ENCODE data around the gene GNAZ. TPM values are rescaled to one million over a fixed set of nuclear protein-coding genes. Genes with fewer than 3 reads are reported as not detected.

Gene GNAZ
- total and polyA plus RNA-seq, 8 donors = 4.3 to 18.8 (median 9.4) TPM

DNA sequence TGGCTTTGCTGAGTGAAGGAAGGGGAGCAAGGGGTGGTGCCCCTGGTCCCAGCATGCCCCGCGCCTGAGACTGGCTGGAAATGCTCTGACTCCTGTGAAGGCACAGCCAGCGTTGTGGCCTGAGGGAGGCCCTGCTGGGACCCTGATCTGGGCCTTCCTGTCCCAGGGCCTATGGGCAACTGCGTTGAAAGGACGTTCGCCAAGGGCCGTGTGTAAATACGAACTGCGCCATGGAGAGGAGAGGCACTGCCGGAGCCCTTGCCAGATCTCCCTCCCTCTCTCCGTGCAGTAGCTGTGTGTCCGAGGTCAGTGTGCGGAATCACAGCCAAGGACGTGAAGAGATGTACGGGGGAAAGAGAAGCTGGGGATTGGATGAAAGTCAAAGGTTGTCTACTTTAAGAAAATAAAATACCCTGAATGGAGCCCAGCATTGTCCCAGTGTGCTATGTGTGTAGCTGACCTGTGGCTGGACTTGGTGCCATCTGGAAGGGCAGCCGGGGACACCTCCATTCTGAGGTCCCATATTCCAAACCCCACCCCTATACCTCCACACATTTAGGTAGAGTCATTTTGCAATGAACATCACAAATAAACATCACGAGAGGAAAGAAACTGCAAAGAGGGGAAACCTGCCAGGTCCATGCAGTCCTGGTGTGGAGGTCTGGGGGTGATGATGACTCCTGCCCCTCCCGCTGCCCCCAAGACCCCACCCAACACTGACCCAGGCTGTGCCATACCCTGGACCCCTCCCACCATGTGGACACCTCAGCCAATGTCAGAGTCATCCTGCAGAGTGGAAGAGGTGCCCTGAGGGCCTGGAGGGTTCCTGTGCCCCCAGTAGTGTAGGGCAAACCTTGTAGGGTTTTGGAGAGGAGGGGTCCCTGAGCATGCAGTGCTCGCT, 54.5 kb downstream of the GNAZ start:
- no peaks in the 10 kb centered on the region for H3K27me3 ChIP-seq
- H3K9me3 ChIP-seq = no peaks in the 10 kb centered on the region
- TF ChIP-seq POLR2AphosphoS5 (IDR thresholded peaks at IDR 0.05) (no peak), POLR2A (IDR thresholded peaks at IDR 0.05) (no peak)
- H3K27ac ChIP-seq = peak overlapping the region in 3 of 5 donors; percentile 6 to 47 (median 16)
- peaks cover 0 to 11% (median 3%) of the 10 kb centered on the region in 4 donors for H3K36me3 ChIP-seq
- WGBS, 5 donors = 37 to 56% (median 39%) methylated on average over 19 of the region's 19 CpGs
- no peak overlapping the region for H3K4me3 ChIP-seq
- H3K4me1 ChIP-seq = peaks cover 4 to 20% (median 14%) of the 10 kb centered on the region in 4 donors
- DNase-seq = peak in 1 of 2 donors; percentile 62
- intact Hi-C loops (cut with DNase I; ENCODE audit: low total_unique reads) = loop anchor here (5.0 kb wide), 1 partner anchor 168 kb away; no protein-coding TSS in a partner anchor

GRCh38 chr22:23125512-23126103, 55.3 kb downstream of the GNAZ start:
- TF ChIP-seq EP300 (IDR thresholded peaks at IDR 0.05) (no peak), POLR2A (IDR thresholded peaks at IDR 0.05) (no peak), POLR2AphosphoS5 (IDR thresholded peaks at IDR 0.05) (no peak)
- TF ChIP-seq, protein P1, sequence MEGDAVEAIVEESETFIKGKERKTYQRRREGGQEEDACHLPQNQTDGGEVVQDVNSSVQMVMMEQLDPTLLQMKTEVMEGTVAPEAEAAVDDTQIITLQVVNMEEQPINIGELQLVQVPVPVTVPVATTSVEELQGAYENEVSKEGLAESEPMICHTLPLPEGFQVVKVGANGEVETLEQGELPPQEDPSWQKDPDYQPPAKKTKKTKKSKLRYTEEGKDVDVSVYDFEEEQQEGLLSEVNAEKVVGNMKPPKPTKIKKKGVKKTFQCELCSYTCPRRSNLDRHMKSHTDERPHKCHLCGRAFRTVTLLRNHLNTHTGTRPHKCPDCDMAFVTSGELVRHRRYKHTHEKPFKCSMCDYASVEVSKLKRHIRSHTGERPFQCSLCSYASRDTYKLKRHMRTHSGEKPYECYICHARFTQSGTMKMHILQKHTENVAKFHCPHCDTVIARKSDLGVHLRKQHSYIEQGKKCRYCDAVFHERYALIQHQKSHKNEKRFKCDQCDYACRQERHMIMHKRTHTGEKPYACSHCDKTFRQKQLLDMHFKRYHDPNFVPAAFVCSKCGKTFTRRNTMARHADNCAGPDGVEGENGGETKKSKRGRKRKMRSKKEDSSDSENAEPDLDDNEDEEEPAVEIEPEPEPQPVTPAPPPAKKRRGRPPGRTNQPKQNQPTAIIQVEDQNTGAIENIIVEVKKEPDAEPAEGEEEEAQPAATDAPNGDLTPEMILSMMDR (IDR thresholded peaks at IDR 0.05) = no peak
- peaks cover 0 to 11% (median 3%) of the 10 kb centered on the region in 4 donors for H3K36me3 ChIP-seq
- no peak for DNase-seq
- intact Hi-C loops (cut with DNase I; ENCODE audit: low total_unique reads) = loop anchor here (5.0 kb wide), 1 partner anchor 168 kb away; no protein-coding TSS in a partner anchor
- 85 to 91% (median 88%) methylated on average over 18 of the region's 18 CpGs for WGBS, 5 donors
- peaks cover 4 to 20% (median 13%) of the 10 kb centered on the region in 4 donors for H3K4me1 ChIP-seq
- no peaks in the 10 kb centered on the region for H3K9me3 ChIP-seq
- H3K27me3 ChIP-seq = no peaks in the 10 kb centered on the region
- H3K27ac ChIP-seq = no peak overlapping the region
- no peak overlapping the region for H3K4me3 ChIP-seq

DNA sequence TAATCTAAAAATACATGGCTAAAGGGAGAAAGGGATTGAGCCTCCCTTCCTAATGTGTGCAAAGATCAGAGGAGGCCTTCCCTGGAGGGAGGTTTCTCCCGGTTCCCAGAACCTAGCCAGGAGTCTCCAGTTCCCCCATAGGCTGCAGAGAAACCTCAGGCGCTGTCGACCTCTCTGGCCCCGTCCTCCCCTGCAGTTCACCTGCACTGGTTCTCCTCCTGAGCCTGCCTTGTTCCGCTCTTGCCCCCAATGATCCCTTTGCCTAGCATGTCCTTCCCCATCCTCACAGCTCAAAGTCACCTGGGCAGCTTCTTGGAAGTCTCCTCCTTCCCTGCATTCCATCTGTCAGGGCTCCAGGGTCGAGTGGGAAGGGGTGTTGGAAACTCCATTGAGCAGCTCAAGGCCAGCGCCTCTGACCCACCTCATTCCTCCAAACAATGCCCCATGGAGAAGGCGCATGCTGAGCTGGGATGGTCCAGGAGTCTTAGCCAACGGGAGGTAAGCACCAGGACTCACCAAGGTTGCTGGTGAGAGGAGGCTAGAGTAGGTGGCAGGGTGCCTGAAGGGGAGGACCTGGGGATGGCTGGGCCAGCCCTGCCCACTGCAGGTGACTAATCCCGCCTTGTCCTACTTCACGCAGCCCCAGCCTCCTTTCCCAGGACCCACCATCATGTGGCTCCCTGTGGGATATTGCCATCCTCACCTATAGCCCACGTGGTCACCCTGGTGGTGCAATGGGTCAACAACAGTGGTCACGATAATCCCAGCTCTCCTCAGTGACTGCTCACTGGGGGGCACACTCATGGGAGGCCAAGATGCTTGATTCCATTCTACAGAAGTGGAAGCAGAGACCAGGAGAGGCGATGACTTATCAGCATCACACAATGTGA, 56.1 kb downstream of the GNAZ start:
- TF ChIP-seq, protein P1 (IDR thresholded peaks at IDR 0.05) = no peak
- no peak for TF ChIP-seq POLR2A (IDR thresholded peaks at IDR 0.05)
- no peak for TF ChIP-seq EP300 (IDR thresholded peaks at IDR 0.05)
- TF ChIP-seq POLR2AphosphoS5 (IDR thresholded peaks at IDR 0.05) = no peak
- Histone ChIP-seq H3K27me3 (no peaks in the 10 kb centered on the region), H3K36me3 (peaks cover 0 to 11% (median 3%) of the 10 kb centered on the region in 4 donors), H3K4me3 (no peak overlapping the region), H3K27ac (no peak overlapping the region), H3K9me3 (no peaks in the 10 kb centered on the region), H3K4me1 (peaks cover 4 to 20% (median 13%) of the 10 kb centered on the region in 4 donors)
- intact Hi-C loops (cut with DNase I; ENCODE audit: low total_unique reads) = loop anchor here (5.0 kb wide), 1 partner anchor 169 kb away; no protein-coding TSS in a partner anchor
- no peak for DNase-seq
- WGBS, 5 donors = 69 to 82% (median 81%) methylated on average over 13 to 14 of the region's 14 CpGs

GRCh38 chr22:23127055-23127756, 56.9 kb downstream of the GNAZ start:
- no peak for TF ChIP-seq POLR2AphosphoS5 (IDR thresholded peaks at IDR 0.05)
- no peak for TF ChIP-seq POLR2A (IDR thresholded peaks at IDR 0.05)
- TF ChIP-seq EP300 (IDR thresholded peaks at IDR 0.05) = no peak
- TF ChIP-seq, protein P1 (IDR thresholded peaks at IDR 0.05) = no peak
- Histone ChIP-seq H3K36me3 (peaks cover 0 to 11% (median 3%) of the 10 kb centered on the region in 4 donors), H3K9me3 (no peaks in the 10 kb centered on the region), H3K27ac (no peak overlapping the region), H3K4me1 (peaks cover 4 to 20% (median 13%) of the 10 kb centered on the region in 4 donors), H3K4me3 (no peak overlapping the region), H3K27me3 (no peaks in the 10 kb centered on the region)
- WGBS, 5 donors = 83 to 95% (median 91%) methylated on average over 6 to 7 of the region's 7 CpGs
- intact Hi-C loops (cut with DNase I; ENCODE audit: low total_unique reads) = loop anchor here (5.0 kb wide), 1 partner anchor 170 kb away; no protein-coding TSS in a partner anchor
- DNase-seq = no peak

Data from stomach (tissue), 9 donors.